DND-41 (cell line): Measurements from ENCODE around the gene NDUFC2.
"Not testable (repeated sequence)": the region's sequence is repeated elsewhere in the genome, so short reads cannot be mapped to it uniquely, and the experiment has no call there.

Experiments
- ATAC-seq: fragments of 200-7000 bp; cut with Tn5 transposase; 3 replicates; pipeline ENCODE4 v1.9.1; 2021; ENCODE audit warnings: low read depth; ENCODE audit not compliant: insufficient read depth
- DNase-seq: peaks from one replicate; pipeline ENCODE4 v3.0.0-alpha.2; 2020
- H2AFZ ChIP-seq: 2 replicates; pipeline ENCODE4 v1.6.0; 2012; ENCODE audit warnings: low read depth, low read length
- H3K27ac ChIP-seq: 2 replicates; pipeline ENCODE4 v1.5.1; 2012; ENCODE audit warnings: low read length, inconsistent platforms
- H3K27me3 ChIP-seq: fragments of 200-600 bp; sonication (generic); 2 replicates; pipeline ENCODE4 v1.6.0; 2012; ENCODE audit warnings: low read length, mild to moderate bottlenecking, inconsistent platforms; ENCODE audit not compliant: insufficient read depth, poor library complexity
- H3K36me3 ChIP-seq: 2 replicates; pipeline ENCODE4 v1.5.1; 2012; ENCODE audit warnings: low read length, inconsistent platforms; ENCODE audit not compliant: insufficient read depth
- H3K4me1 ChIP-seq: 2 replicates; pipeline ENCODE4 v1.5.1; 2012; ENCODE audit warnings: mild to moderate bottlenecking, low read length; ENCODE audit not compliant: insufficient read depth
- H3K4me2 ChIP-seq: 2 replicates; pipeline ENCODE4 v1.6.0; 2012; ENCODE audit warnings: mild to moderate bottlenecking, moderate library complexity, low read length, inconsistent platforms; ENCODE audit not compliant: insufficient read depth
- H3K4me3 ChIP-seq, 2 experiments: fragments of 200-600 bp in 1 of 2; shearing (Covaris generic) in 1 of 2; 2 replicates each; pipeline ENCODE4 v1.5.1; 2012 to 2016; ENCODE audit warnings: inconsistent platforms in 2 of 2, low read length in 2 of 2, mild to moderate bottlenecking in 2 of 2, low read depth in 1 of 2, moderate library complexity in 1 of 2
- H3K79me2 ChIP-seq: 2 replicates; pipeline ENCODE4 v1.6.0; 2012; ENCODE audit warnings: low read length, inconsistent platforms; ENCODE audit not compliant: insufficient read depth
- H3K9ac ChIP-seq: 2 replicates; pipeline ENCODE4 v1.6.0; 2012; ENCODE audit warnings: low read depth, mild to moderate bottlenecking, inconsistent platforms, low read length, moderate library complexity
- H3K9me3 ChIP-seq: 2 replicates; pipeline ENCODE4 v1.5.1; 2012; ENCODE audit warnings: low read length, moderate library complexity, mild to moderate bottlenecking, inconsistent platforms; ENCODE audit not compliant: insufficient read depth, severe bottlenecking
- H4K20me1 ChIP-seq: 2 replicates; pipeline ENCODE4 v1.6.0; 2012; ENCODE audit warnings: low read length; ENCODE audit not compliant: insufficient read depth
- EZH2 ChIP-seq: IDR thresholded peaks from 3 replicates; pipeline ENCODE4 v1.6.1; 2012; ENCODE audit warnings: borderline replicate concordance, low read depth, mild to moderate bottlenecking, moderate library complexity, low read length, inconsistent platforms; ENCODE audit not compliant: severe bottlenecking
- TF ChIP-seq, protein P1 (sequence below): IDR thresholded peaks from 2 replicates; pipeline ENCODE4 v1.5.1; 2012; ENCODE audit warnings: borderline replicate concordance, low read length, moderate library complexity, mild to moderate bottlenecking; ENCODE audit not compliant: poor library complexity, severe bottlenecking; ENCODE audit errors: extremely low read depth

The NDUFC2 gene

DNA sequence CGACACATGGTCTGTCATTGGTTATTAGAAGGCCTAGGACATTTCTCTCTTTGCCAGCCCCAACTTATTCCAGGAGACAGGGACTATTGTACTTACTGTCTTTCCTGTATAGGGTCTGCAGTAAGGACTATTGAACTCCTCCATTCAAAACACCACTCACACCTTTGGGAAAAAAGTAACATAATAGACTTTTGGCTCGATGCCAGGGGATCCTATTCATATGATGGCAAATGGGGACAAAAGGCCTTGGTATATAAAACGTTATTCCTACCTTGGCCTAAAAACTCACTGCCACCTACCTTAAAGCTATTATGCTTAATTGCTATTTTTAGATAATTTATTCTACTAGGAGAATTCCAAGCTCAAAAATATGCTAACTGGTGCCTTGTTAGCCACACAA lies 6.3 kb upstream of the NDUFC2 start:
- Histone ChIP-seq H3K9me3 (no peaks in the 10 kb centered on the region), H3K9ac (no peak overlapping the region), H2AFZ (no peak overlapping the region), H3K36me3 (no peaks in the 10 kb centered on the region), H3K4me2 (no peak overlapping the region), H3K27me3 (no peaks in the 10 kb centered on the region), H3K4me1 (peaks cover 6% of the 10 kb centered on the region), H4K20me1 (no peaks in the 10 kb centered on the region), H3K27ac (no peak overlapping the region), H3K4me3 (no peak overlapping the region), H3K79me2 (no peaks in the 10 kb centered on the region)
- ATAC-seq (no peak), DNase-seq (no peak)
- TF ChIP-seq EZH2, result no peak
- TF ChIP-seq, protein P1, sequence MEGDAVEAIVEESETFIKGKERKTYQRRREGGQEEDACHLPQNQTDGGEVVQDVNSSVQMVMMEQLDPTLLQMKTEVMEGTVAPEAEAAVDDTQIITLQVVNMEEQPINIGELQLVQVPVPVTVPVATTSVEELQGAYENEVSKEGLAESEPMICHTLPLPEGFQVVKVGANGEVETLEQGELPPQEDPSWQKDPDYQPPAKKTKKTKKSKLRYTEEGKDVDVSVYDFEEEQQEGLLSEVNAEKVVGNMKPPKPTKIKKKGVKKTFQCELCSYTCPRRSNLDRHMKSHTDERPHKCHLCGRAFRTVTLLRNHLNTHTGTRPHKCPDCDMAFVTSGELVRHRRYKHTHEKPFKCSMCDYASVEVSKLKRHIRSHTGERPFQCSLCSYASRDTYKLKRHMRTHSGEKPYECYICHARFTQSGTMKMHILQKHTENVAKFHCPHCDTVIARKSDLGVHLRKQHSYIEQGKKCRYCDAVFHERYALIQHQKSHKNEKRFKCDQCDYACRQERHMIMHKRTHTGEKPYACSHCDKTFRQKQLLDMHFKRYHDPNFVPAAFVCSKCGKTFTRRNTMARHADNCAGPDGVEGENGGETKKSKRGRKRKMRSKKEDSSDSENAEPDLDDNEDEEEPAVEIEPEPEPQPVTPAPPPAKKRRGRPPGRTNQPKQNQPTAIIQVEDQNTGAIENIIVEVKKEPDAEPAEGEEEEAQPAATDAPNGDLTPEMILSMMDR, result no peak

DNA sequence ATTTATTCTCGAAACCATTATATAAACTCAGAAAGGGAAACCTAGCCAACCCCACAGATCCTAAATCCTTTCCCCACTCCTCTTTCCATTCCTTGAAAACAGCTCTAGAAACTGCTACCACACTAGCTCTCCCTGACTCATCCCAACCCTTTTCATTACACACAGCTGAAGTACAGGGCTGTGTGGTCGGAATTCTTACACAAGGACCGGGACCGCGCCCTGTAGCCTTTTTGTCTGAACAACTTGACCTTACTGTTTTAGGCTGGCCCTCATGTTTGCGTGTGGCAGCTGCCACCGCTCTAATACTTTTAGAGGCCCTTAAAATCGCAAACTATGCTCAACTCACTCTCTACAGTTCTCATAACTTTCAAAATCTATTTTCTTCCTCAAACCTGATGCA lies 4.8 kb upstream of the NDUFC2 start:
- not testable (repeated sequence) for H3K4me2 ChIP-seq, H3K9me3 ChIP-seq, H4K20me1 ChIP-seq, H2AFZ ChIP-seq, H3K27ac ChIP-seq, H3K27me3 ChIP-seq, DNase-seq, ATAC-seq, H3K4me3 ChIP-seq, H3K9ac ChIP-seq, H3K36me3 ChIP-seq, H3K79me2 ChIP-seq
- peaks cover 17% of the 10 kb centered on the region for H3K4me1 ChIP-seq

DNA sequence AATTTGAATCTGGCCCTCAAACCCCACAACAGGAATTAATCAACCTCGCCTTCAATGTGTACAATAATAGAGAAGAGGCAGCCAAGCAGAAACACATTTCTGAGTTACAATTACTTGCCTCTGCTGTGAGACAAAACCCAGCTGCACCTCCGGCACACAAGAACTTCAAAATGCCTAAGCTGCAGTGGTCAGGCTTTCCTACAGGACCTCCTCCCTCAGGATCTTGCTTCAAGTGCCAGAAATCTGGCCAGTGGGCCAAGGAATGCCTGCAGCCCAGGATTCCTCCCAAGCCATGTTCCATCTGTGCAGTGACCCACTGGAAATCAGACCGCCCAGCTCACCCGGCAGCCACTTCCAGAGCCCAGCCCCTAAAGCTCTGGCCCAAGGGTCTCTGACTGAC lies 3.4 kb upstream of the NDUFC2 start:
- peaks cover 5% of the 10 kb centered on the region; the same call in 1 of the 2 replicates for H4K20me1 ChIP-seq
- TF ChIP-seq, protein P1, result no peak
- TF ChIP-seq EZH2, result no peak
- no peak overlapping the region for H3K4me3 ChIP-seq
- H3K27ac ChIP-seq, result no peak overlapping the region
- no peaks in the 10 kb centered on the region for H3K9me3 ChIP-seq
- peaks cover 4% of the 10 kb centered on the region; the same call in 1 of the 2 replicates for H3K36me3 ChIP-seq
- ATAC-seq (no peak), DNase-seq (no peak)
- H3K27me3 ChIP-seq, result no peaks in the 10 kb centered on the region
- H3K79me2 ChIP-seq, result peaks cover 22% of the 10 kb centered on the region
- H3K4me1 ChIP-seq, result peaks cover 26% of the 10 kb centered on the region
- no peak overlapping the region for H2AFZ ChIP-seq
- H3K4me2 ChIP-seq, result no peak overlapping the region
- no peak overlapping the region for H3K9ac ChIP-seq

DNA sequence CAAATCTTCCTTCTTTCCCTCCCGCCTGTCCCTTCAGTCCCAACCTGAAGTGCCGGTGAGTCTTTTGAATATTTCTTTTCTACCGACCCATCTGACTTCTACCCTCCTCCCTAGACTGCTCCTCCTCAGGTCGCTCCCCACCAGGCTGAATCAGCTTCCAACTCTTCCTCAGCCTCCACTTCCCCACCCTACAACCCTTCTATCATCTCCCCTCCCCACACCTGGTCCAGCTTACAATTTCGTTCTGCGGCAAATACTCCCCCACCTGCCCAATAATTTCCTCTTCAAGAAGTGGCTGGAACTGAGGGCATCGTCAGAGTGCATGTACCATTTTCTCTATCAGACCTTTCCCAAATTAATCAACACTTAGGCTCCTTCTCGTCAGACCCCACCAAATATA lies 2.5 kb upstream of the NDUFC2 start:
- Histone ChIP-seq H3K27ac (no peak overlapping the region), H3K4me1 (peaks cover 35% of the 10 kb centered on the region), H4K20me1 (peaks cover 8% of the 10 kb centered on the region; the same call in 1 of the 2 replicates), H3K9ac (no peak overlapping the region), H3K36me3 (peaks cover 7% of the 10 kb centered on the region), H3K27me3 (no peaks in the 10 kb centered on the region), H3K9me3 (no peaks in the 10 kb centered on the region), H3K79me2 (peaks cover 30% of the 10 kb centered on the region), H3K4me2 (no peak overlapping the region), H3K4me3 (no peak overlapping the region), H2AFZ (no peak overlapping the region)
- DNase-seq (no peak), ATAC-seq (no peak)
- TF ChIP-seq, protein P1, result no peak
- TF ChIP-seq EZH2, result no peak
